Hepatocyte (in vitro differentiated cells): Measurements from ENCODE around the gene OSBPL5. TPM values are rescaled to one million over a fixed set of nuclear protein-coding genes. Genes with fewer than 3 reads are reported as not detected.

Experiments
- DNase-seq: peaks from one replicate; pipeline ENCODE4 v3.0.0-alpha.2; 2016; ENCODE audit warnings: low spot score
- H2AFZ ChIP-seq: fragments of 200-600 bp; sonication (generic); 2 replicates; pipeline ENCODE4 v1.6.0; 2016; ENCODE audit warnings: antibody characterized with exemption, mild to moderate bottlenecking
- H3K27ac ChIP-seq: fragments of 200-600 bp; sonication (generic); 2 replicates; pipeline ENCODE4 v1.5.1; 2016; ENCODE audit warnings: mild to moderate bottlenecking
- H3K27me3 ChIP-seq: fragments of 200-600 bp; sonication (generic); 2 replicates; pipeline ENCODE4 v1.6.1; 2016
- H3K36me3 ChIP-seq: fragments of 200-600 bp; sonication (generic); replicated peaks from 2 replicates; pipeline ENCODE4 v1.5.1; 2016; ENCODE audit warnings: low read depth; ENCODE audit not compliant: insufficient read depth
- H3K4me1 ChIP-seq: fragments of 200-600 bp; sonication (generic); 2 replicates; pipeline ENCODE4 v1.5.1; 2016; ENCODE audit warnings: mild to moderate bottlenecking, moderate library complexity; ENCODE audit not compliant: insufficient read depth
- H3K4me2 ChIP-seq: fragments of 200-600 bp; sonication (generic); 2 replicates; pipeline ENCODE4 v1.6.0; 2016
- H3K4me3 ChIP-seq: fragments of 200-600 bp; sonication (generic); 2 replicates; pipeline ENCODE4 v1.5.1; 2016; ENCODE audit warnings: mild to moderate bottlenecking
- H3K79me2 ChIP-seq: fragments of 200-600 bp; sonication (generic); 2 replicates; pipeline ENCODE4 v1.6.0; 2017; ENCODE audit warnings: mild to moderate bottlenecking
- H3K9me2 ChIP-seq: fragments of 200-600 bp; sonication (generic); replicated peaks from 2 replicates; pipeline ENCODE4 v1.6.0; 2017; ENCODE audit warnings: mild to moderate bottlenecking; ENCODE audit not compliant: insufficient read depth
- H3K9me3 ChIP-seq: fragments of 200-600 bp; sonication (generic); 2 replicates; pipeline ENCODE4 v1.5.1; 2016; ENCODE audit warnings: low read depth, mild to moderate bottlenecking
- H4K20me1 ChIP-seq: fragments of 200-600 bp; sonication (generic); 2 replicates; pipeline ENCODE4 v1.6.0; 2016; ENCODE audit warnings: mild to moderate bottlenecking; ENCODE audit not compliant: insufficient read depth, poor library complexity, severe bottlenecking
- CTCF ChIP-seq: fragments of 200-600 bp; sonication (generic); IDR thresholded peaks from 2 replicates; pipeline ENCODE4 v1.5.1; 2016; ENCODE audit warnings: antibody characterized with exemption, mild to moderate bottlenecking; ENCODE audit not compliant: poor library complexity
- EZH2 ChIP-seq: fragments of 200-600 bp; sonication (generic); IDR thresholded peaks from 2 replicates; pipeline ENCODE4 v1.6.1; 2016; ENCODE audit warnings: antibody characterized with exemption, mild to moderate bottlenecking, borderline replicate concordance
- EZH2phosphoT487 ChIP-seq: fragments of 200-600 bp; sonication (generic); IDR thresholded peaks from one replicate; pipeline ENCODE4 v1.6.1; 2018; ENCODE audit warnings: antibody characterized with exemption, mild to moderate bottlenecking, low read depth, moderate library complexity; ENCODE audit not compliant: unreplicated experiment, severe bottlenecking
- WGBS: methylation state at CpG from one replicate; pipeline ENCODE4 v1.1.6; 2016; ENCODE audit warnings: low lambda C conversion rate; ENCODE audit errors: missing lambda C conversion rate; 5-methylcytosine and 5-hydroxymethylcytosine counted together
- polyA plus RNA-seq: library from polyadenylated mRNA; unstranded; fragments of >200 nt; fragmentation: Nextera tagmentation; extraction: Ambion mirVana; gene quantifications from 2 replicates; pipeline ENCODE4 v1.2.1, GENCODE V29; 2016
- total RNA-seq: library from RNA; depleted of rRNA; stranded (reverse); fragments of >200 nt; gene quantifications from 2 replicates; pipeline ENCODE4 v1.2.3, GENCODE V29; 2014

Gene OSBPL5
- total and polyA plus RNA-seq, 2 experiments from 2014 or later = 9.0 to 12.5 TPM

- no peak for TF ChIP-seq EZH2phosphoT487
- TF ChIP-seq CTCF = no peak
- TF ChIP-seq EZH2 = no peak
- Histone ChIP-seq H4K20me1 (no peaks in the 10 kb centered on the region), H3K27ac (no peak overlapping the region), H3K36me3 (no peaks in the 10 kb centered on the region), H3K9me2 (no peaks in the 10 kb centered on the region), H3K27me3 (no peaks in the 10 kb centered on the region), H3K4me1 (no peaks in the 10 kb centered on the region), H3K4me2 (no peak overlapping the region), H2AFZ (no peak overlapping the region), H3K79me2 (no peaks in the 10 kb centered on the region), H3K4me3 (no peak overlapping the region), H3K9me3 (no peaks in the 10 kb centered on the region)
- no peak for DNase-seq
- 92% methylated on average over 36 of the region's 36 CpGs for WGBS
These were observed 71.6 kb downstream of the OSBPL5 start for GRCh38 chr11:3093281-3094191.

GRCh38 chr11:3092603-3093141 is 72.4 kb downstream of the OSBPL5 start:
- TF ChIP-seq EZH2 (no peak), EZH2phosphoT487 (no peak), CTCF (no peak)
- H2AFZ ChIP-seq = no peak overlapping the region
- no peaks in the 10 kb centered on the region for H3K79me2 ChIP-seq
- H3K4me3 ChIP-seq = no peak overlapping the region
- H3K4me2 ChIP-seq = no peak overlapping the region
- no peaks in the 10 kb centered on the region for H3K36me3 ChIP-seq
- no peak overlapping the region for H3K27ac ChIP-seq
- no peak for DNase-seq
- 94% methylated on average over 14 of the region's 15 CpGs for WGBS
- H3K9me2 ChIP-seq = no peaks in the 10 kb centered on the region
- no peaks in the 10 kb centered on the region for H3K9me3 ChIP-seq
- H4K20me1 ChIP-seq = no peaks in the 10 kb centered on the region
- H3K4me1 ChIP-seq = no peaks in the 10 kb centered on the region
- no peaks in the 10 kb centered on the region for H3K27me3 ChIP-seq

- H2AFZ ChIP-seq = no peak overlapping the region
- H3K9me2 ChIP-seq = no peaks in the 10 kb centered on the region
- no peaks in the 10 kb centered on the region for H3K27me3 ChIP-seq
- no peaks in the 10 kb centered on the region for H3K79me2 ChIP-seq
- TF ChIP-seq EZH2 (no peak), CTCF (peak; percentile 99)
- no peak overlapping the region for H3K4me2 ChIP-seq
- no peaks in the 10 kb centered on the region for H3K4me1 ChIP-seq
- H4K20me1 ChIP-seq = no peaks in the 10 kb centered on the region
- peak; percentile 83 for DNase-seq
- no peak overlapping the region for H3K4me3 ChIP-seq
- no peaks in the 10 kb centered on the region for H3K36me3 ChIP-seq
- H3K9me3 ChIP-seq = no peaks in the 10 kb centered on the region
- no peak overlapping the region for H3K27ac ChIP-seq
- 43% methylated on average over 22 of the region's 27 CpGs for WGBS
These were observed 73.1 kb downstream of the OSBPL5 start for GRCh38 chr11:3091846-3092602.
